ENCODE data around the gene ADISSP. TPM values are rescaled to one million over a fixed set of nuclear protein-coding genes. Genes with fewer than 3 reads are reported as not detected.

ADISSP gene
- total and polyA plus RNA-seq, 2 donors (not counting 3 experiments of a cell fraction or from before 2014, with no cell fraction given) = 55.0 to 67.5 TPM

DNA sequence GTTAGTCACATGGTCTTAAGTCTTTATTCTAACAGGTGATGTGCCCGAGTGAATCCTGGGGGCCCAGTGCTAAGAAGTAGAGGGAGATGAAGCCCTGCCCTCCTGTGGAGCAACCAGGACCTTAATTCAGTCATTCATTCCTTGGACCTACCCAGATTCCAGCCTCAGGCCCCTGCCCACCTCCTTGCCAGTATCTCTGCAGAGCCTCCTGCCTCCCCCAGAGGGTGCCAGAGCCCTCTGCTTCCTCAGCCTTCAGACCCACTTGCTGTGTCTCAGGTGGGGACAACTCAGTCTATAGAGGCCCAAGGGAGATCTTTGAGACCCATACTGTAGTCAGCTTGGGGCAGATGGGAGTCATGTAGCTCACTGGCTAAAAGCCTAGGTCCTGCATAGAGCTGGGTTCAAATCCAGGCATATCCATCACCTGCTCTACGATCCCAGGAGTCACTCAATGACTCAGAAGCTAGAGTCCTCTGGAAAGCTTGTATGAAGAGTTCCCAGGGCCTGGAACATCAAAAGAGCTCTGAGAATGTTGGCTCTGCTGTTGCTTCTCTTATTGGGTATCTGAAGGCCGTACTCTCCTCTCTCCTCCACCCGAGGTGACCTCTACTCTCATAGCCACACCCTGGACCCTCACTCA, 51.2 kb downstream of the ADISSP start:
- TF ChIP-seq, protein P1, sequence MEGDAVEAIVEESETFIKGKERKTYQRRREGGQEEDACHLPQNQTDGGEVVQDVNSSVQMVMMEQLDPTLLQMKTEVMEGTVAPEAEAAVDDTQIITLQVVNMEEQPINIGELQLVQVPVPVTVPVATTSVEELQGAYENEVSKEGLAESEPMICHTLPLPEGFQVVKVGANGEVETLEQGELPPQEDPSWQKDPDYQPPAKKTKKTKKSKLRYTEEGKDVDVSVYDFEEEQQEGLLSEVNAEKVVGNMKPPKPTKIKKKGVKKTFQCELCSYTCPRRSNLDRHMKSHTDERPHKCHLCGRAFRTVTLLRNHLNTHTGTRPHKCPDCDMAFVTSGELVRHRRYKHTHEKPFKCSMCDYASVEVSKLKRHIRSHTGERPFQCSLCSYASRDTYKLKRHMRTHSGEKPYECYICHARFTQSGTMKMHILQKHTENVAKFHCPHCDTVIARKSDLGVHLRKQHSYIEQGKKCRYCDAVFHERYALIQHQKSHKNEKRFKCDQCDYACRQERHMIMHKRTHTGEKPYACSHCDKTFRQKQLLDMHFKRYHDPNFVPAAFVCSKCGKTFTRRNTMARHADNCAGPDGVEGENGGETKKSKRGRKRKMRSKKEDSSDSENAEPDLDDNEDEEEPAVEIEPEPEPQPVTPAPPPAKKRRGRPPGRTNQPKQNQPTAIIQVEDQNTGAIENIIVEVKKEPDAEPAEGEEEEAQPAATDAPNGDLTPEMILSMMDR (IDR thresholded peaks at IDR 0.05; ENCODE audit: extremely low read depth in 1 of 2, insufficient read depth in 1 of 2, low read depth in 1 of 2, low read length in 2 of 2) = peak; percentile 83 to 88
- TF ChIP-seq JUN (IDR thresholded peaks at IDR 0.05; ENCODE audit: borderline replicate concordance, insufficient read depth, insufficient read length, low read depth) = no peak
- no peaks in the 10 kb centered on the region for H3K36me3 ChIP-seq (ENCODE audit: control insufficient read depth in 2 of 2, extremely low read depth in 1 of 2, insufficient read depth in 2 of 2, low read length in 2 of 2)
- H3K9me3 ChIP-seq (replicated peaks; ENCODE audit: control insufficient read depth, insufficient read depth, low read length) = no peaks in the 10 kb centered on the region
- H2AFZ ChIP-seq (ENCODE audit: low read depth, low read length) = no peak overlapping the region
- POLR2A ChIA-PET = no interaction called here
- FAIRE-seq (peak; percentile 82), DNase-seq (ENCODE audit: low read depth, low spot score) (peak; percentile 60)
- H3K4me3 ChIP-seq (replicated peaks in 1 of 3; ENCODE audit: insufficient read depth in 1 of 3, low read depth in 1 of 3, low read length in 3 of 3) = no peak overlapping the region
- no peaks in the 10 kb centered on the region for H3K9me1 ChIP-seq (replicated peaks; ENCODE audit: control insufficient read depth, extremely low read depth, insufficient read depth, low read length)
- CTCF ChIA-PET = interaction anchor here (0.6 to 6.6 kb wide), 29 partner anchors 8 to 369 kb away, joined by 3 to 75 read pairs (median 9); partner anchors contain the start of genes ADISSP, AP5S1, CENPB and HSPA12B
- intact Hi-C loops (cut with micrococcal nuclease) = loop anchor here (1.0 kb wide), 5 partner anchors 33 to 369 kb away; partner anchors contain the start of gene SPEF1
- no peaks in the 10 kb centered on the region for H4K20me1 ChIP-seq (replicated peaks; ENCODE audit: control insufficient read depth, extremely low read depth, insufficient read depth, low read length)
- no peak overlapping the region for H3K9ac ChIP-seq (replicated peaks; ENCODE audit: extremely low read depth, insufficient read depth, low read length)
- no peak overlapping the region for H3K27ac ChIP-seq (ENCODE audit: insufficient read depth, low read depth, low read length)
- no peaks in the 10 kb centered on the region for H3K79me2 ChIP-seq (ENCODE audit: control insufficient read depth, insufficient read depth, low read length)
- dilution Hi-C loops (cut with MboI; ENCODE audit: extremely low pct_ligation_motif_present, low sequenced_read_pairs) = no loop called here
- peaks cover 6% of the 10 kb centered on the region for H3K4me1 ChIP-seq (ENCODE audit: control insufficient read depth, extremely low read depth, insufficient read depth, low read length)
- no peak overlapping the region for H3K4me2 ChIP-seq (ENCODE audit: insufficient read depth, low read length)
- no TSS peak for BruUV-seq (replicated peaks)
- H3K27me3 ChIP-seq (ENCODE audit: control insufficient read depth in 2 of 2, insufficient read depth in 2 of 2, low read length in 2 of 2) = peaks cover under 1 to 5% of the 10 kb centered on the region in 2 experiments

DNA sequence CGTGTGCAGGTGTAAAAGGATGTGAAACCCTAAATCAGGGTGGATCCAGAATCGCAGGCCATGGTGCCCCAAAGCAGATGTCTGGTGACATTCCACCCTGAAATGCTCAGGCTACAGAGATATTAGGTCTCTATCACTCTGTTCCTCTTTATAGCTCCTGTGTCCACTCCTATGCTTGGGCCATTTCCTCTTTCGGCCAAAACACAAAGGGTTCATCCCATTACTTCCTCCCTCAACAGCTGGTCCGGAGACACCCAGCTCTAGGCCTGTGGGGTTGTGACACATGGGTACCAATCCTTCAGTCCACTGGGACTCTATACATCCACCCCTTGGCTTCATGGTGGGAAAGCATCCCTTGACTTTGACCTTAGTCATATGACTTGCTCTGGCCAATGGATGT, 53.5 kb downstream of the ADISSP start:
- H3K4me1 ChIP-seq (ENCODE audit: control insufficient read depth, extremely low read depth, insufficient read depth, low read length) = peaks cover 4% of the 10 kb centered on the region
- ChIA-PET CTCF (interaction anchor here (1.5 to 5.7 kb wide), 3 partner anchors 35 to 151 kb away, joined by 4 to 346 read pairs (median 6); partner anchors contain the start of gene ADAM33), POLR2A (no interaction called here)
- DNase-seq (ENCODE audit: low read depth, low spot score) (no peak), FAIRE-seq (no peak)
- no peak overlapping the region for H3K4me2 ChIP-seq (ENCODE audit: insufficient read depth, low read length)
- H4K20me1 ChIP-seq (replicated peaks; ENCODE audit: control insufficient read depth, extremely low read depth, insufficient read depth, low read length) = no peaks in the 10 kb centered on the region
- no peaks in the 10 kb centered on the region for H3K27me3 ChIP-seq (ENCODE audit: control insufficient read depth in 2 of 2, insufficient read depth in 2 of 2, low read length in 2 of 2)
- no peak overlapping the region for H2AFZ ChIP-seq (ENCODE audit: low read depth, low read length)
- no peak overlapping the region for H3K9ac ChIP-seq (replicated peaks; ENCODE audit: extremely low read depth, insufficient read depth, low read length)
- dilution Hi-C loops (cut with MboI; ENCODE audit: extremely low pct_ligation_motif_present, low sequenced_read_pairs) (no loop called here), intact Hi-C loops (cut with micrococcal nuclease) (no loop called here)
- H3K9me1 ChIP-seq (replicated peaks; ENCODE audit: control insufficient read depth, extremely low read depth, insufficient read depth, low read length) = no peaks in the 10 kb centered on the region
- H3K27ac ChIP-seq (ENCODE audit: insufficient read depth, low read depth, low read length) = no peak overlapping the region
- no peaks in the 10 kb centered on the region for H3K9me3 ChIP-seq (replicated peaks; ENCODE audit: control insufficient read depth, insufficient read depth, low read length)
- no TSS peak for BruUV-seq (replicated peaks)
- no peak overlapping the region for H3K4me3 ChIP-seq (replicated peaks in 1 of 3; ENCODE audit: insufficient read depth in 1 of 3, low read depth in 1 of 3, low read length in 3 of 3)
- H3K36me3 ChIP-seq (ENCODE audit: control insufficient read depth in 2 of 2, extremely low read depth in 1 of 2, insufficient read depth in 2 of 2, low read length in 2 of 2) = no peaks in the 10 kb centered on the region
- no peaks in the 10 kb centered on the region for H3K79me2 ChIP-seq (ENCODE audit: control insufficient read depth, insufficient read depth, low read length)
- TF ChIP-seq POLR2AphosphoS5 (IDR thresholded peaks at IDR 0.05; ENCODE audit: insufficient read depth, low read depth, low read length) (no peak), FOS (IDR thresholded peaks at IDR 0.05; ENCODE audit: borderline replicate concordance, insufficient read depth, low read length) (no peak), EZH2 (IDR thresholded peaks at IDR 0.05; ENCODE audit: borderline replicate concordance, low read depth, low read length, severe bottlenecking) (no peak), POLR2A (IDR thresholded peaks at IDR 0.05; ENCODE audit: low read depth, low read length) (no peak), JUN (IDR thresholded peaks at IDR 0.05; ENCODE audit: borderline replicate concordance, insufficient read depth, insufficient read length, low read depth) (no peak), MYC (IDR thresholded peaks at IDR 0.05; ENCODE audit: low read depth, low read length) (no peak), GATA2 (IDR thresholded peaks at IDR 0.05; ENCODE audit: insufficient read depth, insufficient read length, low read depth, low read length) (no peak)
- TF ChIP-seq, protein P2, sequence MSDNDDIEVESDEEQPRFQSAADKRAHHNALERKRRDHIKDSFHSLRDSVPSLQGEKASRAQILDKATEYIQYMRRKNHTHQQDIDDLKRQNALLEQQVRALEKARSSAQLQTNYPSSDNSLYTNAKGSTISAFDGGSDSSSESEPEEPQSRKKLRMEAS (IDR thresholded peaks at IDR 0.05; ENCODE audit: insufficient read depth, insufficient read length) = no peak
- TF ChIP-seq, protein P1 (IDR thresholded peaks at IDR 0.05; ENCODE audit: extremely low read depth in 1 of 2, insufficient read depth in 1 of 2, low read depth in 1 of 2, low read length in 2 of 2) = no peak

Measured in endothelial cell of umbilical vein (primary cell).